ENCODE data around the gene MBTPS1.

MBTPS1 gene

GRCh38 chr16:84104231-84104630 lies 12.5 kb downstream of the MBTPS1 start:
- no peak for TF ChIP-seq EZH2phosphoT487 (IDR thresholded peaks at IDR 0.05; ENCODE audit: borderline replicate concordance)
- TF ChIP-seq CTCF (conservative IDR thresholded peaks at IDR 0.05; ENCODE audit: low read length), result no peak
- Histone ChIP-seq H3K9me3 (ENCODE audit: insufficient read depth, low read depth, low read length) (no peaks in the 10 kb centered on the region), H4K20me1 (ENCODE audit: insufficient read depth, low read length, poor library complexity, severe bottlenecking) (peaks cover 37% of the 10 kb centered on the region), H3K27me3 (ENCODE audit: insufficient read depth, low read length, poor library complexity, severe bottlenecking) (no peaks in the 10 kb centered on the region), H3K9me2 (replicated peaks; ENCODE audit: low read depth, low read length) (no peaks in the 10 kb centered on the region), H3F3A (ENCODE audit: low read depth) (no peaks in the 10 kb centered on the region), H3K4me2 (ENCODE audit: low read depth, low read length, poor library complexity, severe bottlenecking) (no peak overlapping the region), H3K4me3 (ENCODE audit: low read length, poor library complexity, severe bottlenecking) (no peak overlapping the region), H3K4me1 (ENCODE audit: insufficient read depth, low read length, poor library complexity, severe bottlenecking) (no peaks in the 10 kb centered on the region), H2AFZ (ENCODE audit: low read length) (no peak overlapping the region), H3K9ac (ENCODE audit: low read depth, low read length, poor library complexity, severe bottlenecking) (no peak overlapping the region), H3K79me2 (ENCODE audit: insufficient read depth, low read length) (peaks cover 78% of the 10 kb centered on the region), H3K36me3 (ENCODE audit: insufficient read depth, low read length) (peaks cover 27% of the 10 kb centered on the region; the same call in 1 of the 2 replicates)

GRCh38 chr16:84103678-84104077 lies 13.1 kb downstream of the MBTPS1 start:
- no peak for TF ChIP-seq EZH2phosphoT487 (IDR thresholded peaks at IDR 0.05; ENCODE audit: borderline replicate concordance)
- no peak for TF ChIP-seq CTCF (conservative IDR thresholded peaks at IDR 0.05; ENCODE audit: low read length)
- peaks cover 76% of the 10 kb centered on the region for H3K79me2 ChIP-seq (ENCODE audit: insufficient read depth, low read length)
- H3K36me3 ChIP-seq (ENCODE audit: insufficient read depth, low read length), result peaks cover 27% of the 10 kb centered on the region; the same call in 1 of the 2 replicates
- H3K4me3 ChIP-seq (ENCODE audit: low read length, poor library complexity, severe bottlenecking), result no peak overlapping the region
- no peaks in the 10 kb centered on the region for H3K27me3 ChIP-seq (ENCODE audit: insufficient read depth, low read length, poor library complexity, severe bottlenecking)
- peaks cover 32% of the 10 kb centered on the region for H4K20me1 ChIP-seq (ENCODE audit: insufficient read depth, low read length, poor library complexity, severe bottlenecking)
- H3K9me3 ChIP-seq (ENCODE audit: insufficient read depth, low read depth, low read length), result no peaks in the 10 kb centered on the region
- no peaks in the 10 kb centered on the region for H3F3A ChIP-seq (ENCODE audit: low read depth)
- H3K9me2 ChIP-seq (replicated peaks; ENCODE audit: low read depth, low read length), result no peaks in the 10 kb centered on the region
- no peak overlapping the region for H3K4me2 ChIP-seq (ENCODE audit: low read depth, low read length, poor library complexity, severe bottlenecking)
- H3K9ac ChIP-seq (ENCODE audit: low read depth, low read length, poor library complexity, severe bottlenecking), result no peak overlapping the region
- no peaks in the 10 kb centered on the region for H3K4me1 ChIP-seq (ENCODE audit: insufficient read depth, low read length, poor library complexity, severe bottlenecking)
- H2AFZ ChIP-seq (ENCODE audit: low read length), result no peak overlapping the region

GRCh38 chr16:84098939-84099338 lies 17.8 kb downstream of the MBTPS1 start:
- H3K36me3 ChIP-seq (ENCODE audit: insufficient read depth, low read length), result peaks cover 72% of the 10 kb centered on the region
- peaks cover 22% of the 10 kb centered on the region for H4K20me1 ChIP-seq (ENCODE audit: insufficient read depth, low read length, poor library complexity, severe bottlenecking)
- H3K9me2 ChIP-seq (replicated peaks; ENCODE audit: low read depth, low read length), result no peaks in the 10 kb centered on the region
- no peaks in the 10 kb centered on the region for H3K9me3 ChIP-seq (ENCODE audit: insufficient read depth, low read depth, low read length)
- H3K4me2 ChIP-seq (ENCODE audit: low read depth, low read length, poor library complexity, severe bottlenecking), result no peak overlapping the region
- H3F3A ChIP-seq (ENCODE audit: low read depth), result no peaks in the 10 kb centered on the region
- no peak overlapping the region for H2AFZ ChIP-seq (ENCODE audit: low read length)
- H3K27me3 ChIP-seq (ENCODE audit: insufficient read depth, low read length, poor library complexity, severe bottlenecking), result no peaks in the 10 kb centered on the region
- TF ChIP-seq CTCF (conservative IDR thresholded peaks at IDR 0.05; ENCODE audit: low read length), result no peak
- no peak for TF ChIP-seq EZH2phosphoT487 (IDR thresholded peaks at IDR 0.05; ENCODE audit: borderline replicate concordance)
- no peaks in the 10 kb centered on the region for H3K4me1 ChIP-seq (ENCODE audit: insufficient read depth, low read length, poor library complexity, severe bottlenecking)
- no peak overlapping the region for H3K4me3 ChIP-seq (ENCODE audit: low read length, poor library complexity, severe bottlenecking)
- no peak overlapping the region for H3K9ac ChIP-seq (ENCODE audit: low read depth, low read length, poor library complexity, severe bottlenecking)
- H3K79me2 ChIP-seq (ENCODE audit: insufficient read depth, low read length), result peaks cover 45% of the 10 kb centered on the region

Measured in Loucy (cell line).